GM19463 (cell line): ENCODE results near the gene RGCC.
"Not testable (repeated sequence)": the region's sequence is repeated elsewhere in the genome, so short reads cannot be mapped to it uniquely, and the experiment has no call there.

Experiments
- ATAC-seq: cut with Tn5 transposase; IDR thresholded peaks from one replicate; pipeline ENCODE4 v1.9.1; 2021; ENCODE audit warnings: mild to moderate bottlenecking, moderate library complexity; ENCODE audit not compliant: unreplicated experiment

Gene RGCC, protein sequence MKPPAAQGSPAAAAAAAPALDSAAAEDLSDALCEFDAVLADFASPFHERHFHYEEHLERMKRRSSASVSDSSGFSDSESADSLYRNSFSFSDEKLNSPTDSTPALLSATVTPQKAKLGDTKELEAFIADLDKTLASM

DNA sequence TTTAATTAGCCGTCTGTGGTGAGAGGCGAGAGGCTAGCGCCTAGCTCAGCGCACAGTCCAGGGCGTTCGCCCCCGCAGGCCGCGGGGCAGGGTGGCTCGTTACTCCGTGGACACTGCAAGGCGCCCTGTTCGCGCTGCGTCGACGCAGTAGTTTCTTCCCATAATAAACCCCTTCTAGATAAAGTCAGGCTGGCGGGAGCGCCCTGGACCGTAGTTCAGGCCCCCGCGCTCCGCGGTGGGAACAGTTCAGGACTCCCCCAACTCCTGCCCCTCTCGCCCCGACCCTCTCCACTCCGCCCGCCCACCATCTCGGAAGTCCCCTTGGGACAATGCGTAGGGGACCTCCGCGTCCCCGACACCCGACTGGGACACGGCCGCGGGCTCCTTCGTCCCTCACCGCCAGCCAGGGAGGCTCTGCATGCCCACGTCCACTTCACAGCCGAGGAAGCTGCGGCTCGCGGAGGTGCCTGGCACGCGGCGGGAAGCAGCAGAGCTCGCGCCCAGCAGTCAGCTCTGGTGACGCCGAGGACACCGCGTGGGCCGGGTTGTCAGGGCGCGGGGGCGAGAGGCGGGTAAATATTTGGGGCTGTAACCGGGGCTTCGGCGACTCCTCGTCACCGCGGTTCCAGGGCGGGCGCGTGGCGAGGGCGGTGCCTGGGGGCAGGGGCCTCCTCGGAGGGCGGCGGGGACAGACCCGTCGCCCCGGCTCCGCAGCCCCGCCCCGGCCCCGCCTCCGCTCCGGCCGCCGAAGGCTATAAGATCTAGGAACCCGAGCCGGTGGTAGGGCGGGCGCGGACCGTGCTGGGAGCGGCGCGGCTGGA is at the start of gene RGCC:
RGCC (plus strand) TSS at position 783 of the 821 bp plus-strand sequence. CDS start 158 bp downstream, outside the sequence.
- peak; percentile 78 for ATAC-seq

DNA sequence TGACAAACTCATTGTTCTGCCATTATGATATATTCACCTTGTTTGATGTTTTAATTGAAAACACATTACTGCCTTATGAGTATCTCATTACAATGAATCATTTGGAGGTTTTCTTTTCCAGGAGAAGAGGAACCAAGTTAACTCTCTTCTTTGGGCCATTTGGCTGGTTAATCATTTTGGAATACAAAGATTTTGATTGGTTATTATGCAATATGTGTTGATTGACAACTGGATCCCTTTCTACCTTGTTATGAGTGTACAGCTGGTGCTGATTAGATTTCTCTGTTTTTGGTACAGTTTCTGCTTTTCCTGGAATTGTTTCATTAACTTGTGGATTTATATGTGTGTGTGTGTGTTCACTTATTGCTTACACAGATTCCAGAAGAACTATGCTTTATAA is 49.2 kb upstream of the RGCC start:
- ATAC-seq = no peak

DNA sequence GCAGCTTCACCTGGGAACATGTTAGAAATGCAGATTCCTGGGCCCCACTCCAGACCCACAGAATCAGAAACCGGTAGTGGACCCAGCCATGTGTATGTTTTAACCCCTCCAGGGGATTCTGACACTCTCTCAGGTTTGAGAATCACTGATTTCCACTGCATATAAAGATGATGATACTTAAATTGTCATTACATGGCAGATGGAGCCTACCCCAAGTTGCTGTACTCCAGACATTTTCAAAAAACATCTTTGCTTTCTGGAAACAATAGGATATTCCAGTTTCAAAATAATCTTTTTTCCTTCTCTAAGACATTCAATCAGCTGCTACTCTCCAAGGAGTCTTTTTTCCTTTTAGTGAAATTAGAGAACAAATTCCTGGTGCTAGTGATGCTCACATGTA is 48.6 kb upstream of the RGCC start:
- ATAC-seq = no peak

DNA sequence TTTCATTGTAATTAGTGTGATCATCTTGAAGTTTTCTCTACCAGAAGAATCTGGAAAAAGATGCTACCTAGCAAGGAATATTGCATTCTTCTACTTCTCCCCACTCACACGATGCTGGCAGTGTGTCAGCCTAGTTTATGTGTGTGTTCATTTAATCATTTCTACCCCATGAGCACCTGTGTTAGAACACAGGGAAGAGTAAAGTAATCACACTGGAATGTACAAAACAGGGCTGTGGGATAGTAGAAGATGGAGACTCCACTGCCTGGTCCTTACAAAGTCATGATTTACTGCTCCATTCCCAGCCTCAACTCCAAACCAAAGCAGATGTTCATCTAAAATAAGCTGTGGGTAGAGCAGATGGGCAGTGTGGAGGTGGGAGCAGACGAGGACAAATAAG is 47.7 kb upstream of the RGCC start:
- no peak for ATAC-seq

GRCh38 chr13:41411060-41411459 is 46.3 kb upstream of the RGCC start:
- no peak for ATAC-seq

- no peak for ATAC-seq
Measured at GRCh38 chr13:41411522-41411921, 45.8 kb upstream of the RGCC start.

GRCh38 chr13:41413872-41414271 is 43.5 kb upstream of the RGCC start:
- ATAC-seq = no peak

DNA sequence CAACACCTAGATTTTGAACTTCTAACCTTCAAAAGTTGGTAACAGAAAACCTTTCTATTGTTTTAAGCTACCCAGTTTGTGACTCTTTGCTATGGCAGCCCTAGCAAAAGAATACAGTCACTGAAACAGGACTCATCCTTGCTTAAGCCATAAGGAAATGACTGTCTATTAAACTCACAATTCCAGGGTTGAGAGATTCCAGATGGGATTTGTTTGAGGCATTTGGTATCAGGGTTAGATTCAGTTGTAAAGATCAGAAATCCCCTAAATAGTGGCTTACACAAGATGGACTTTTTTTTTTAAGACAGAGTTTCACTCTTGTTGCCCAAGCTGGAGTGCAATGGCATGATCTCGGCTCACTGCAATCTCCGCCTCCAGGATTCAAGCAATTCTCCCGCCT is 41.1 kb upstream of the RGCC start:
- no peak for ATAC-seq

- ATAC-seq = no peak
Measured at GRCh38 chr13:41418027-41418426, 39.3 kb upstream of the RGCC start.

- no peak for ATAC-seq
Measured at GRCh38 chr13:41418731-41419130, 38.6 kb upstream of the RGCC start.

- ATAC-seq = no peak
Measured at GRCh38 chr13:41419206-41419605, 38.1 kb upstream of the RGCC start.

DNA sequence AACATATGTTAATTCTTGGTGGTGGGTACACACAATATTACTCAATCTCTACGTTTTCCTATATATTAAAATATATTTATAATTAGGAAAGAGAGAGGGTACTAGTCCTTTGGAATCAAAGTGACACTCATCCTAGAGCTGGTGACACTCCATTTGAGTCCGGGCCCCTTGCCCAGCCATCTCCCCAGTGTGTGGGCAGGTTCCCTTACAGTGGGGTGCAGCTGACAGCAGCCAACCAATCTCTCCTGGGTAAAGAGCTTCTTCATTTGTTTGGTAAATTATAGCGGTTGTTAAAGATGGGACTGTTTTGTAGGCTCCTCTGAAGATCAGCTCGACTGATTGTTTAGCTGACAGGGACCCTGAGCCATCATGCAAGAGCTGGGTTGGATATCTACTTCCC is 37.2 kb upstream of the RGCC start:
- ATAC-seq = no peak

DNA sequence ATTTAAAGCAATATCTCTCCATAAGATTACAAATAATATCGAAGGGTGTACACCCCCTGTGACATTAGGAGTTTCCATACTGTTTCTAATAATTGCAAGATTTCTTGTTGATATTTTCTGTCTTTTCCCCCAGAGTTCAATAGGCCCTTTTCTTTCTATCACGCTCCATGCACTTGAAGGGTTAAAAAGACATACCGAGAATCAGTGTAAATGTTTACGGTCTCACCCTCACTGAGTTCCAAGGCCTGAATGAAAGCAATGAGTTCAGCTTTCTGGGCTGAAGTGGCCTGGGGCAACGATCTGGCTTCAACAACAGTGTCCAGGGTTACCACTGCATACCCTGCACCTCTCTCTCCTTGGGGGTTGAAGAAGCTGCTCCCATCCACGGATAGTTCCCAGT is 36.0 kb upstream of the RGCC start:
- not testable (repeated sequence) for ATAC-seq

DNA sequence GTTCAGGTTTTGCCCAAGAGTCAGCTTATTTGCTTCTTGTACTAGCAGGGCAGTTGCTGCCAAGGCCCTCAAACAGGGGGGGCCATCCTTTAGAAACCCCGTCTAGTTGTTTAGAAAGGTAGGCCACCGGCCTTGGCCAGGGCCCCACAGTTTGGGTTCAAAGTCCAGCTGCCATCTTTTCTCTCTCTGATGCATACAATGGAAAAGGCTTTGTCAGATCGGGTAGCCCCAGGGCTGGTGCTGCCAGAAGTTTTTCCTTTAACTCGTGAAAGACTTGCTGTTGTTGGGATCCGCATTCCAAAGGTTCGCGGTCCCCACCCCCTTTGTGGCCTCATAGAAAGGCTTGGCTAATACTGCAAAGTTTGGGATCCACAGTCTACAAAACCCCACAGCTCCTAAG is 35.4 kb upstream of the RGCC start:
- ATAC-seq = not testable (repeated sequence)

GRCh38 chr13:41423259-41423658 is 34.1 kb upstream of the RGCC start:
- not testable (repeated sequence) for ATAC-seq

DNA sequence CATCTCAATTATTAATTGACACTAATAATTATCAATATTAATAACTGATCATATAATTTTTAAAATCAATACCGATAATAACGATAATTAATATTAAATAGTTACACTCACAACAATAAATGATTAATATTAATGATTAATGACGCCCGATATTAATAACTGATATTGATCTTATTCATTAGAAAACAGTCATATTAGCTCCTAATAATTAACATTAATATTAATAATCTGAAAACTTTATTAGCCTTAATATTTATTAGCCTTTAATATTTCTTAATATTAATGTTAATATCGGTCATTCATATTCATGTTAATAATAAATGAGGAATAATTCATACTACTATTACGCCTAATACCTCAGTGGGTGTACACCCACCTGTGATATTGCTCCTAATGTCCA is 32.7 kb upstream of the RGCC start:
- not testable (repeated sequence) for ATAC-seq

GRCh38 chr13:41426047-41426446 is 31.3 kb upstream of the RGCC start:
- no peak for ATAC-seq

GRCh38 chr13:41427666-41428065 is 29.7 kb upstream of the RGCC start:
- no peak for ATAC-seq

GRCh38 chr13:41428155-41428554 is 29.2 kb upstream of the RGCC start:
- no peak for ATAC-seq

GRCh38 chr13:41434030-41434429 is 23.3 kb upstream of the RGCC start:
- not testable (repeated sequence) for ATAC-seq

- no peak for ATAC-seq
Measured at GRCh38 chr13:41434831-41435520, 22.4 kb upstream of the RGCC start.

GRCh38 chr13:41443969-41444368 is 13.4 kb upstream of the RGCC start:
- no peak for ATAC-seq
